ENCODE data around the gene GLP2R. TPM values are rescaled to one million over a fixed set of nuclear protein-coding genes. Genes with fewer than 3 reads are reported as not detected.

The GLP2R gene
- total RNA-seq, 1 experiment from 2014 or later: not detected

DNA sequence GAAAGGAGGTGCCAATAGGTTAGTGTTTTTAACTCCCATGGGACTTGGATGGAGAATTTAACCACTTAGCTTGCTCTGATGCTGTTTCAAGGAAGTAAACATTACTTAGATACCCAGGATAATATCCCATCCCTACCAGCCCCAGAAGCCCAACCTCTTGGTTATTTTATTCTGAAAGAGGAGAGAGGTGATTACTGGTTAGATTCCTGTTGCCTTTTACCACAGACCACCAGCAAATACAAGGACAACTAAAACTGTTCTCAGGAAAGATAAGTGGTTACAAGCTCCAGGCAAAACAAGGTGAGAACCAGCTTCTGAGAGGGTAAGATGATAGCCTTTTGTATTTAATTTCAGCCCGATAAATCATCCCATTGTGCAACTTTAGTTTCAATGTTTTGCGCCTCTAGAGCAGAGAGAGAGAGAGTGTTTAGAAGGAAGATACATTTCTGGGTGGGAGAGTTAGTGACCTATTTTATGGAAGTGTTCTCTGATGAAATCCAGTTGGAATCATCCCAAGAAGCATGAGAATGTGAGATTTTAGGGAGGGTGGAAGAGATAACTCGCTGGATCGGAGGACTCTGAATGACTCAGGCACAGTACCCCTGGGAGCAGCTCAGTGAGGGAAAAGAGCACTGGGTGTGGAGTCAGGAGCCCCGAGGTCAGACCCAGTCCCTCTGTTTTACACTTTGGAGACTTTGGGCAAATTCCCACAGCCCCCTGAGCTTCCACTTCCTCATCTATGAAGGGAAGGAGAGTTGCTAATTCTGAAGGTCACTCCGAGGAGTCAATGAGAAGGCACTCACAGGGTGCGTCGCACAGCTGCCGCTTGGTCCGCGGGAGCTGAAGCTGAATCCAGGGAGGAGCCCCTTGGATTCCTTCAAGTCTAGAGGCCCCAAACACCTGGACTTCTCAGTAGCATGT, 12.1 kb downstream of the GLP2R start:
- H3K4me1 ChIP-seq (ENCODE audit: insufficient read depth, low read length, poor library complexity, severe bottlenecking): no peaks in the 10 kb centered on the region
- CTCF ChIA-PET: interaction anchor here (0.6 kb wide), 1 partner anchor 93 kb away, joined by 3 read pairs; no protein-coding TSS in a partner anchor
- no peaks in the 10 kb centered on the region for H3K36me3 ChIP-seq (ENCODE audit: insufficient read depth, low read length, poor library complexity, severe bottlenecking)
- no peak for TF ChIP-seq EZH2 (IDR thresholded peaks at IDR 0.05; ENCODE audit: borderline replicate concordance, low read depth, low read length, poor library complexity, severe bottlenecking)
- TF ChIP-seq, protein P1, sequence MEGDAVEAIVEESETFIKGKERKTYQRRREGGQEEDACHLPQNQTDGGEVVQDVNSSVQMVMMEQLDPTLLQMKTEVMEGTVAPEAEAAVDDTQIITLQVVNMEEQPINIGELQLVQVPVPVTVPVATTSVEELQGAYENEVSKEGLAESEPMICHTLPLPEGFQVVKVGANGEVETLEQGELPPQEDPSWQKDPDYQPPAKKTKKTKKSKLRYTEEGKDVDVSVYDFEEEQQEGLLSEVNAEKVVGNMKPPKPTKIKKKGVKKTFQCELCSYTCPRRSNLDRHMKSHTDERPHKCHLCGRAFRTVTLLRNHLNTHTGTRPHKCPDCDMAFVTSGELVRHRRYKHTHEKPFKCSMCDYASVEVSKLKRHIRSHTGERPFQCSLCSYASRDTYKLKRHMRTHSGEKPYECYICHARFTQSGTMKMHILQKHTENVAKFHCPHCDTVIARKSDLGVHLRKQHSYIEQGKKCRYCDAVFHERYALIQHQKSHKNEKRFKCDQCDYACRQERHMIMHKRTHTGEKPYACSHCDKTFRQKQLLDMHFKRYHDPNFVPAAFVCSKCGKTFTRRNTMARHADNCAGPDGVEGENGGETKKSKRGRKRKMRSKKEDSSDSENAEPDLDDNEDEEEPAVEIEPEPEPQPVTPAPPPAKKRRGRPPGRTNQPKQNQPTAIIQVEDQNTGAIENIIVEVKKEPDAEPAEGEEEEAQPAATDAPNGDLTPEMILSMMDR (conservative IDR thresholded peaks at IDR 0.05; ENCODE audit: low read depth, low read length): no peak
- H3K27me3 ChIP-seq (replicated peaks; ENCODE audit: insufficient read depth, low read depth, low read length, poor library complexity): peaks cover 16% of the 10 kb centered on the region
- POLR2A ChIA-PET (ENCODE audit: low non-redundant PET): no interaction called here
- no TSS peak for BruUV-seq (replicated peaks)
- no peak overlapping the region for H3K27ac ChIP-seq (ENCODE audit: low read depth, low read length, poor library complexity, severe bottlenecking)
- DNase-seq (ENCODE audit: low spot score): no peak
- H3K9me3 ChIP-seq (ENCODE audit: low read depth, low read length, poor library complexity, severe bottlenecking): no peaks in the 10 kb centered on the region
- no peak overlapping the region for H3K4me3 ChIP-seq (ENCODE audit: low read depth, low read length, poor library complexity, severe bottlenecking)
- intact Hi-C loops (cut with micrococcal nuclease; ENCODE audit: unreplicated experiment): no loop called here

DNA sequence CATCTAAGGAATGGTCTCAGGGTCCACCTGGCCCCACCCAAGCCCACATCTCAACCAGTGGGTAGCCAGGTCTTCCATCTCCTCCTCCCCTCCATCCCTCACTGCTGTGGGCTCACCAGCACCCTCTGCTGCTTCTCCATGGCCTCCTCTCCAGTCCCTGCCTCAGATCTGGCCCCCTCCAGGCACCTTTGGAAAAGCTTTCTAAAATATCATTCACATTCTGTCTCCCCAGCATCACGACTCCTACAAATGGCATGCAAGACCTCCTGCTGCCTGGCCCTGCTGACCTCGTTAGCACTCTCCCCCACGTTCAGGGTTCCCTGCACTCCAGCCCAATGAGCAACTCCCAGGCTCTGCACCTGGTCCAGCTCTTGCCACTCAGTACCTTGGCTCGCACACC, 13.7 kb downstream of the GLP2R start:
- no peak for TF ChIP-seq EZH2 (IDR thresholded peaks at IDR 0.05; ENCODE audit: borderline replicate concordance, low read depth, low read length, poor library complexity, severe bottlenecking)
- TF ChIP-seq, protein P1 (conservative IDR thresholded peaks at IDR 0.05; ENCODE audit: low read depth, low read length): no peak
- H3K4me3 ChIP-seq (ENCODE audit: low read depth, low read length, poor library complexity, severe bottlenecking): no peak overlapping the region
- intact Hi-C loops (cut with micrococcal nuclease; ENCODE audit: unreplicated experiment): no loop called here
- no peaks in the 10 kb centered on the region for H3K36me3 ChIP-seq (ENCODE audit: insufficient read depth, low read length, poor library complexity, severe bottlenecking)
- ChIA-PET CTCF (no interaction called here), POLR2A (ENCODE audit: low non-redundant PET) (interaction anchor here (0.6 kb wide), 1 partner anchor 1307 kb away, joined by 3 read pairs; no protein-coding TSS in a partner anchor)
- no peaks in the 10 kb centered on the region for H3K9me3 ChIP-seq (ENCODE audit: low read depth, low read length, poor library complexity, severe bottlenecking)
- no peaks in the 10 kb centered on the region for H3K4me1 ChIP-seq (ENCODE audit: insufficient read depth, low read length, poor library complexity, severe bottlenecking)
- no peak overlapping the region for H3K27ac ChIP-seq (ENCODE audit: low read depth, low read length, poor library complexity, severe bottlenecking)
- DNase-seq (ENCODE audit: low spot score): no peak
- H3K27me3 ChIP-seq (replicated peaks; ENCODE audit: insufficient read depth, low read depth, low read length, poor library complexity): peaks cover 16% of the 10 kb centered on the region
- BruUV-seq (replicated peaks): no TSS peak

DNA sequence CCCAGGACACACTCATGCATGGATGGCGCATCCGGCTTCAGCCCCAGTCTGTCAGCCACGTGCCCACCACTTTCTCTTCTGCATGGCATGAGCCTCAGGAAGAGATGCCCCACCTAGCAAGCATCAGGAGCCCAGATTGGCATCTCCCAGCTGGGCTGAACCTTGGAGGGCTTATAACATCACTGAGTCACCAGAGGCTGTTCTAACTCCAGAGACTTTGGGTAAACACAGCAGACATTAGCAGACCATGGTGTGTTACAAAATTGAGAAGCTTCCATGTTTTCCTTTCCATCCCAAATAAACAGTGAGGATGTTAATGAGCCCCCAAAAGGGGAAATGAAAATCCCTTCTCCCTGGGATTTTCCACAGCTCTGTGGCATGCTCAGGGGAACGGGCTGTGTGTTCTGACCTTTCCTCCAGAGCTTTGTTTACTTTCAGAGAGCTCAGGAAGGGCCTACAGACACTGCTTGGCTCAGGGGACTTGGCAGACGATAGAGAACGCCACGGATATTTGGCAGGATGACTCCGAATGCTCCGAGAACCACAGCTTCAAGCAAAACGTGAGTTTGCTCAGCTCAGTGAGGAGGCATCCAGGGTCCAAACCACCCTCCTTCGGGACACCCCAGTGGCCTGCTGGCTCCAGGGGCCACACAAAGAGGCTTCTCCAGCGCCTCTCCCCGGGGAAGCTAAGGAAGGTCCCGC, 16.5 kb downstream of the GLP2R start:
- no peaks in the 10 kb centered on the region for H3K4me1 ChIP-seq (ENCODE audit: insufficient read depth, low read length, poor library complexity, severe bottlenecking)

More for the DNA sequence above, 16.5 kb downstream of the GLP2R start:
- CTCF ChIA-PET: no interaction called here
- POLR2A ChIA-PET (ENCODE audit: low non-redundant PET): no interaction called here
- no peak for TF ChIP-seq EZH2 (IDR thresholded peaks at IDR 0.05; ENCODE audit: borderline replicate concordance, low read depth, low read length, poor library complexity, severe bottlenecking)
- TF ChIP-seq, protein P1 (conservative IDR thresholded peaks at IDR 0.05; ENCODE audit: low read depth, low read length): no peak
- intact Hi-C loops (cut with micrococcal nuclease; ENCODE audit: unreplicated experiment): no loop called here
- Histone ChIP-seq H3K27ac (ENCODE audit: low read depth, low read length, poor library complexity, severe bottlenecking) (no peak overlapping the region), H3K9me3 (ENCODE audit: low read depth, low read length, poor library complexity, severe bottlenecking) (no peaks in the 10 kb centered on the region), H3K27me3 (replicated peaks; ENCODE audit: insufficient read depth, low read depth, low read length, poor library complexity) (peaks cover 22% of the 10 kb centered on the region), H3K4me3 (ENCODE audit: low read depth, low read length, poor library complexity, severe bottlenecking) (no peak overlapping the region), H3K36me3 (ENCODE audit: insufficient read depth, low read length, poor library complexity, severe bottlenecking) (no peaks in the 10 kb centered on the region)
- DNase-seq (ENCODE audit: low spot score): no peak
- no TSS peak for BruUV-seq (replicated peaks)

Measured in A673 (cell line).